ENCODE results near the gene ZNF618. TPM values are rescaled to one million over a fixed set of nuclear protein-coding genes. Genes with fewer than 3 reads are reported as not detected.

Gene ZNF618
- total RNA-seq, 1 donor from 2014 or later: 1.9 TPM

DNA sequence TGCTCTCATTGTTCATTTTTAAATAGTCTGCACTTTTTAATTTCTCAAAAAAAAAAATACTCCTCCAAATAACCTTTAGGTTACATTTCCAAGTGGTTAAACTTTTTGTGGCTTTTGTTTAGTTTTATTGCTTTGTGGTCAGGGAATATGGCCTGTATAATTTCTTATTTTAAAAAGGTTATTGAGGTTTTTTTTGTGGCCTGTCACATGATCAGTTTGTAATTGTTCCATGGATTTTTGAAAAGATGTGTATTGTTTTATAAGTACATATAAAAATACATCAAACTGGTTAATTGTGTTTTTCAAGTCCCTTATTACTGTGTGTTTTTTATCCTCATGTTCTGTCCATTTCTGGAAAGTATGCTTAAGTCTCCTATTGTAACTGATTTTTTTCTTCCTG lies 64.0 kb downstream of the ZNF618 start:
- Histone ChIP-seq H3K36me3 (no peaks in the 10 kb centered on the region), H3K27me3 (ENCODE audit: low read depth) (no peaks in the 10 kb centered on the region), H3K4me1 (no peaks in the 10 kb centered on the region), H3K27ac (replicated peaks) (no peak overlapping the region), H3K4me3 (no peak overlapping the region), H3K9me3 (replicated peaks) (peaks cover 23% of the 10 kb centered on the region)
- TF ChIP-seq, protein P1, sequence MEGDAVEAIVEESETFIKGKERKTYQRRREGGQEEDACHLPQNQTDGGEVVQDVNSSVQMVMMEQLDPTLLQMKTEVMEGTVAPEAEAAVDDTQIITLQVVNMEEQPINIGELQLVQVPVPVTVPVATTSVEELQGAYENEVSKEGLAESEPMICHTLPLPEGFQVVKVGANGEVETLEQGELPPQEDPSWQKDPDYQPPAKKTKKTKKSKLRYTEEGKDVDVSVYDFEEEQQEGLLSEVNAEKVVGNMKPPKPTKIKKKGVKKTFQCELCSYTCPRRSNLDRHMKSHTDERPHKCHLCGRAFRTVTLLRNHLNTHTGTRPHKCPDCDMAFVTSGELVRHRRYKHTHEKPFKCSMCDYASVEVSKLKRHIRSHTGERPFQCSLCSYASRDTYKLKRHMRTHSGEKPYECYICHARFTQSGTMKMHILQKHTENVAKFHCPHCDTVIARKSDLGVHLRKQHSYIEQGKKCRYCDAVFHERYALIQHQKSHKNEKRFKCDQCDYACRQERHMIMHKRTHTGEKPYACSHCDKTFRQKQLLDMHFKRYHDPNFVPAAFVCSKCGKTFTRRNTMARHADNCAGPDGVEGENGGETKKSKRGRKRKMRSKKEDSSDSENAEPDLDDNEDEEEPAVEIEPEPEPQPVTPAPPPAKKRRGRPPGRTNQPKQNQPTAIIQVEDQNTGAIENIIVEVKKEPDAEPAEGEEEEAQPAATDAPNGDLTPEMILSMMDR (IDR thresholded peaks at IDR 0.05; ENCODE audit: borderline replicate concordance): no peak
- intact Hi-C loops (cut with micrococcal nuclease): no loop called here
- DNase-seq: no peak

DNA sequence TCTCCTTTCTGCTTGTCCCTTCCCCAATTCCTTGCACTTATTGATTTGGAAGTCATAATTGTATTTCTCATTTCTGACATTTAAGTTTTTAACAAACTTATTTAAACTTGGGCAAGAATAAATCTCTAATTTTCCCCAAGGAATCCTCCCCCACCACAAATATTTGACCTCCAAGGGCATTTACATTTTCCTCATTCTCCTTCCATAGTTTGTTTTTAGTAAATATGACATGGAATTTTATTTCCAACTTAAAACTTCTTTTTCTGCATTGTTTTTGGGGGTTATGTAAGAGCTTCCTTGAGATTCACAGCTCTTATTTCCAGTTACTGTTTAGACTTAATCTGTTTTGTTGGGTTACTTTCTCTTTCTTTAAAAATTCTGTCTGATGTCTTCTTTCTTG lies 64.9 kb downstream of the ZNF618 start:
- Histone ChIP-seq H3K4me3 (no peak overlapping the region), H3K27ac (replicated peaks) (no peak overlapping the region), H3K36me3 (no peaks in the 10 kb centered on the region), H3K27me3 (ENCODE audit: low read depth) (no peaks in the 10 kb centered on the region), H3K4me1 (no peaks in the 10 kb centered on the region), H3K9me3 (replicated peaks) (peaks cover 23% of the 10 kb centered on the region)
- no peak for DNase-seq
- TF ChIP-seq, protein P1 (IDR thresholded peaks at IDR 0.05; ENCODE audit: borderline replicate concordance): no peak
- intact Hi-C loops (cut with micrococcal nuclease): no loop called here

DNA sequence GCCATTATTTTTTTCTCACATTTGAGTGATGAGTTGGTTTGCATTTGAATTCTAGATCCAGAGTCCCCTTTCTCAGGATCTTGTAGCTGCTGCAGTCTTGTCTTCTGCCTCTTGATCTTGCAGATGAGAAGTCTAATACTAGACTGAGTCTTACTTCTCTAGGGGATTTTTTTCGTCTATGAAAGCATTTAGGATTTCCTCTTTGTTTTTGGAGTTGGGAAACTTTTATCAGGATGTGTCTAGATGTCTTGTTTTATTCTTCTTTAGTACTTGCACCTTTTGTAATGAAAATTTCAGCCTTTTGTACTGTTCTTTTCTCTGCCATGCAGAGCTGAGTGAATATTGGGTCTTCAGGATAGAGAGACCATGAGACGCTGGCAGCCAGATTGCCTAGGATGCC lies 65.4 kb downstream of the ZNF618 start:
- H3K4me3 ChIP-seq: no peak overlapping the region
- no peak overlapping the region for H3K27ac ChIP-seq (replicated peaks)
- DNase-seq: no peak
- TF ChIP-seq, protein P1 (IDR thresholded peaks at IDR 0.05; ENCODE audit: borderline replicate concordance): no peak
- intact Hi-C loops (cut with micrococcal nuclease): no loop called here
- H3K4me1 ChIP-seq: no peaks in the 10 kb centered on the region
- peaks cover 23% of the 10 kb centered on the region for H3K9me3 ChIP-seq (replicated peaks)
- H3K36me3 ChIP-seq: no peaks in the 10 kb centered on the region
- H3K27me3 ChIP-seq (ENCODE audit: low read depth): no peaks in the 10 kb centered on the region

DNA sequence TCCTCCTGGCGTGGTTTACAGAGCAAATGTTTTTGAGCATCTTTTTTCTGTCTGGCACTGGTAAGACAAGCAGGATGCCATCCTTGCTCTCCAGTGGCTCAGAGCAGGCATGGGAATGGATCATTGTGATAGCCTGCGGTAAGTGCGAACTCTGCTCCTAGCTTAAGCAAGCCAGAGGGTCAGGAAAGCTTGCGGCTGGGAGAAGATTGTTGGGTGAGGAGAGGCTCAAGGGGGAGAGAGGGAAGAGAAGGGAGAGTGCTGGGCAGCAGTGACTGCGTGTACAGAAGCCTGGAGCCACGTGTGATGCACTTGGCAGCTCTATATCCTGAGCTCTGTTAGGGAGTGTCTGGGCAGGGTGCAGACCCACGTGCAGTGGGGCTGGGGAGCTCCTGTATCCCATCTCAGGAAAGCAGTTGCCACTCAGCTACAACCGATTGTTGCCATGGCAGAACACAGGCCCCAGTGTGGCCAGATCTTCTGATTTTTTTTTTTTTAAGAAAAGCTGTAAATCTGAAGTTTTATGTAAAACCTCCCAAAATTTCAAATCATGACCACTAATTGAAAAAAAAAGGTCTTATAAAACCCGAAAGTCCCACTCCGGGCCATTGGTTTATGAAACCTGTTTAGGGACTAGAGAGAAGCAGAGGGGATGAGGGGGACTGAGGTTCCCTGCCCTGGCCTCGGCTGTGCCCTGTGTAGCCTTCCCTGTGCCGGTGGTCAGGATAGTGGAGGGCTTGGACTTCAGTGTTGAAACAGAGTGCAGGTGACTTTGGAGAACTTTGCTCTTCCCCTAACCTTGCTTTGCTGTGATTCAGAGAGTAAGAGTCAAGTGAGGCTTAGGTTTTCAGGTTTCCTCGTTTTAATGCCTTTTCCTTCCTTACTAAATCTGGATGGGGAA lies 67.3 kb downstream of the ZNF618 start:
- intact Hi-C loops (cut with micrococcal nuclease): no loop called here
- no peak overlapping the region for H3K4me3 ChIP-seq
- no peaks in the 10 kb centered on the region for H3K27me3 ChIP-seq (ENCODE audit: low read depth)
- H3K27ac ChIP-seq (replicated peaks): no peak overlapping the region
- H3K9me3 ChIP-seq (replicated peaks): peaks cover 23% of the 10 kb centered on the region
- TF ChIP-seq, protein P1 (IDR thresholded peaks at IDR 0.05; ENCODE audit: borderline replicate concordance): no peak
- no peak for DNase-seq
- no peaks in the 10 kb centered on the region for H3K36me3 ChIP-seq
- H3K4me1 ChIP-seq: no peaks in the 10 kb centered on the region

DNA sequence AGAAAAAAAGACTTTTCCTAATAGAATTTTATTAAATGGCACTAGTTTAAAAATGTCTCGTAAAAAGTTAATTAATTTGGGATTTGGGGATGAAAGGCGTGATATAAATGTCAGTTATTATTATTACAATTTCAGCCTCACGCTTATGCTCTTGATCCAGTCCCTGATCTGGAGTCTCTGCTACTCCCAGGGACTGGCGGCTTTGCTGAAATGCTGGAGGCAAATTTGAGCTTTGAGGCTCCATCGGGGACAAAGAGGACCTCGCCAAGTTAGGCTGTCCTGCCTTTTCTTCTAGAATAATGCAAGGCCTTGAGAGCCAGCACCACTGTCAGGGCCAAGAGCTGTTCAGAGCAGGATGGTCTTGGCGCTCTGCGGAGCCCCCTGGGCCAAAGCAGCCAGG lies 69.7 kb downstream of the ZNF618 start:
- no peak for DNase-seq
- no peak overlapping the region for H3K4me3 ChIP-seq
- H3K27me3 ChIP-seq (ENCODE audit: low read depth): no peaks in the 10 kb centered on the region
- TF ChIP-seq, protein P1 (IDR thresholded peaks at IDR 0.05; ENCODE audit: borderline replicate concordance): no peak
- H3K9me3 ChIP-seq (replicated peaks): peaks cover 4% of the 10 kb centered on the region
- no peak overlapping the region for H3K27ac ChIP-seq (replicated peaks)
- intact Hi-C loops (cut with micrococcal nuclease): no loop called here
- H3K4me1 ChIP-seq: no peaks in the 10 kb centered on the region
- no peaks in the 10 kb centered on the region for H3K36me3 ChIP-seq
